ENCODE data around the gene CRYGB. TPM values are rescaled to one million over a fixed set of nuclear protein-coding genes. Genes with fewer than 3 reads are reported as not detected.
A peak's percentile ranks its signal among the peaks of the same experiment; 100 is the strongest.

CRYGB gene
- total RNA-seq, 1 experiment from 2014 or later = 0.87 TPM

DNA sequence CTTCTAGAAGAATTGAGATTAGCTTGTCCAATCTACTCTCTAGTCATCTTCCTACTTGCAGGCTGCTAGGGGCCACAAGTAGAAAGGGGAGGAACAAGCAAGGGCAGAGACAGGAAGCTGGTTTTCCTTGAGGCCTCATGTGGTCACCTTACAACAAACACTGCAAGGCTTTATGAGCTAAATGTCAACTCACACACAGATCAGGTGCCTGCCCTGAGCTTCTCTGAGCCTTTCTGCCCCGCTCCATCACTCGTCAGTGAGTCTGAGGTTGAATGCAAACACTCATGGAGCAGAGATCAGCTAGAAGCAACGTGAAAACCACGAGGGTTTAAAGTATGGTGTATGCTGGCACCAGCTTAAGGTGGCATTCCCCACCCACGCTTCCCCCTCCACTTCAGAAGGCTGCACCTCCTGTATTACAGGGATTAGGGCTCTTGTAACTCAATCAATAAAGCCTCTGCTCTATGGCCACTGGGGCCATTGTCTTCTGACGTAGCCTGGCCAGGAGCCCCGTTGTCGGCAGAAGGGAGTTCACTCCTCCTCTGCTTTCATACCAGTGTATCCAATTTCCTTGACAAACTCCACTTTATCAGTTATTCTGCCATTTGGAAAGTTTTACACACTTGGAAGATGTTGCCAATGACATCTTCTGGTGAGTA lies 10.9 kb downstream of the CRYGB start:
- Mint-ChIP-seq H3K4me1 (peaks cover 8% of the 10 kb centered on the region), H3K9me3 (peaks cover 30% of the 10 kb centered on the region), H3K4me3 (no peak overlapping the region), H3K27ac (no peak overlapping the region), H3K27me3 (ENCODE audit: low read depth) (peaks cover 3% of the 10 kb centered on the region; the same call in 1 of the 2 replicates), H3K36me3 (peaks cover 29% of the 10 kb centered on the region)
- ChIA-PET CTCF (interaction anchor here (0.9 to 1.2 kb wide), 2 partner anchors 9 to 13 kb away, joined by 3 to 4 read pairs; no protein-coding TSS in a partner anchor), POLR2A (interaction anchor here (0.7 kb wide), 1 partner anchor 45 kb away, joined by 3 read pairs; no protein-coding TSS in a partner anchor)
- no peak for TF ChIP-seq TEAD4 (CRISPR knock-in tag; IDR thresholded peaks at IDR 0.05)
- 0 out of 2 replicates have a peak, but pooled peaks have one; percentile 13 for TF ChIP-seq GABPB1 (CRISPR knock-in tag; IDR thresholded peaks at IDR 0.05)
- TF ChIP-seq GTF2I (CRISPR knock-in tag; conservative IDR thresholded peaks at IDR 0.05) = no peak
- ATAC-seq (no peak), DNase-seq (ENCODE audit: low spot score) (no peak)

GRCh38 chr2:208130712-208131110 lies 15.2 kb downstream of the CRYGB start:
- peaks cover 7% of the 10 kb centered on the region for H3K9me3 Mint-ChIP-seq
- ChIA-PET CTCF (interaction anchor here (1.2 to 1.3 kb wide), 2 partner anchors 17 to 44 kb away, joined by 3 read pairs; no protein-coding TSS in a partner anchor), POLR2A (no interaction called here)
- H3K4me1 Mint-ChIP-seq = 0 out of 2 replicates have a peak, but pooled peaks cover 2% of the 10 kb centered on the region
- no peak for ATAC-seq
- no peaks in the 10 kb centered on the region for H3K27me3 Mint-ChIP-seq (ENCODE audit: low read depth)
- H3K27ac Mint-ChIP-seq = no peak overlapping the region
- TF ChIP-seq ATF1 (CRISPR knock-in tag; IDR thresholded peaks at IDR 0.05) (no peak), TEAD1 (CRISPR knock-in tag; IDR thresholded peaks at IDR 0.05) (no peak), ZNF138 (CRISPR knock-in tag; conservative IDR thresholded peaks at IDR 0.05) (no peak), JUN (CRISPR knock-in tag; IDR thresholded peaks at IDR 0.05) (no peak), PRRX2 (CRISPR knock-in tag; IDR thresholded peaks at IDR 0.05) (no peak), JAZF1 (CRISPR knock-in tag; IDR thresholded peaks at IDR 0.05) (no peak), ZNF671 (CRISPR knock-in tag; IDR thresholded peaks at IDR 0.05) (no peak), ZNF512 (CRISPR knock-in tag; IDR thresholded peaks at IDR 0.05; ENCODE audit: borderline replicate concordance) (no peak), TCF7 (CRISPR knock-in tag; IDR thresholded peaks at IDR 0.05; ENCODE audit: low read depth) (no peak)
- TF ChIP-seq, protein P1, sequence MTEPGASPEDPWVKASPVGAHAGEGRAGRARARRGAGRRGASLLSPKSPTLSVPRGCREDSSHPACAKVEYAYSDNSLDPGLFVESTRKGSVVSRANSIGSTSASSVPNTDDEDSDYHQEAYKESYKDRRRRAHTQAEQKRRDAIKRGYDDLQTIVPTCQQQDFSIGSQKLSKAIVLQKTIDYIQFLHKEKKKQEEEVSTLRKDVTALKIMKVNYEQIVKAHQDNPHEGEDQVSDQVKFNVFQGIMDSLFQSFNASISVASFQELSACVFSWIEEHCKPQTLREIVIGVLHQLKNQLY (CRISPR knock-in tag; IDR thresholded peaks at IDR 0.05) = no peak
- no peaks in the 10 kb centered on the region for H3K36me3 Mint-ChIP-seq
- no peak for DNase-seq (ENCODE audit: low spot score)
- no peak overlapping the region for H3K4me3 Mint-ChIP-seq

GRCh38 chr2:208129744-208130711 lies 15.9 kb downstream of the CRYGB start, which contains the start of gene CRYGC:
Gene CRYGC, minus strand, starts transcription at chr2:208129828. Its CDS starts 36 bp downstream, at chr2:208129792.
- ATAC-seq = peak; percentile 28; the same call in 1 of the 2 replicates
- no peaks in the 10 kb centered on the region for H3K36me3 Mint-ChIP-seq
- no peak for TF ChIP-seq CDX4 (CRISPR knock-in tag; IDR thresholded peaks at IDR 0.05; ENCODE audit: borderline replicate concordance)
- TF ChIP-seq TEAD1 (CRISPR knock-in tag; IDR thresholded peaks at IDR 0.05) = no peak
- TF ChIP-seq, protein P2, sequence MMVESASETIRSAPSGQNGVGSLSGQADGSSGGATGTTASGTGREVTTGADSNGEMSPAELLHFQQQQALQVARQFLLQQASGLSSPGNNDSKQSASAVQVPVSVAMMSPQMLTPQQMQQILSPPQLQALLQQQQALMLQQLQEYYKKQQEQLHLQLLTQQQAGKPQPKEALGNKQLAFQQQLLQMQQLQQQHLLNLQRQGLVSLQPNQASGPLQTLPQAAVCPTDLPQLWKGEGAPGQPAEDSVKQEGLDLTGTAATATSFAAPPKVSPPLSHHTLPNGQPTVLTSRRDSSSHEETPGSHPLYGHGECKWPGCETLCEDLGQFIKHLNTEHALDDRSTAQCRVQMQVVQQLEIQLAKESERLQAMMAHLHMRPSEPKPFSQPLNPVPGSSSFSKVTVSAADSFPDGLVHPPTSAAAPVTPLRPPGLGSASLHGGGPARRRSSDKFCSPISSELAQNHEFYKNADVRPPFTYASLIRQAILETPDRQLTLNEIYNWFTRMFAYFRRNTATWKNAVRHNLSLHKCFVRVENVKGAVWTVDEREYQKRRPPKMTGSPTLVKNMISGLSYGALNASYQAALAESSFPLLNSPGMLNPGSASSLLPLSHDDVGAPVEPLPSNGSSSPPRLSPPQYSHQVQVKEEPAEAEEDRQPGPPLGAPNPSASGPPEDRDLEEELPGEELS (CRISPR knock-in tag; IDR thresholded peaks at IDR 0.05) = no peak
- TF ChIP-seq, protein P3, sequence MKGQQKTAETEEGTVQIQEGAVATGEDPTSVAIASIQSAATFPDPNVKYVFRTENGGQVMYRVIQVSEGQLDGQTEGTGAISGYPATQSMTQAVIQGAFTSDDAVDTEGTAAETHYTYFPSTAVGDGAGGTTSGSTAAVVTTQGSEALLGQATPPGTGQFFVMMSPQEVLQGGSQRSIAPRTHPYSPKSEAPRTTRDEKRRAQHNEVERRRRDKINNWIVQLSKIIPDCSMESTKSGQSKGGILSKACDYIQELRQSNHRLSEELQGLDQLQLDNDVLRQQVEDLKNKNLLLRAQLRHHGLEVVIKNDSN (CRISPR knock-in tag; IDR thresholded peaks at IDR 0.05) = no peak
- TF ChIP-seq CBFB (CRISPR knock-in tag; IDR thresholded peaks at IDR 0.05; ENCODE audit: low read depth) = no peak
- TF ChIP-seq ZNF219 (CRISPR knock-in tag; IDR thresholded peaks at IDR 0.05; ENCODE audit: borderline replicate concordance) = no peak
- no peak for TF ChIP-seq SP1 (CRISPR knock-in tag; conservative IDR thresholded peaks at IDR 0.05)
- TF ChIP-seq ZNF138 (CRISPR knock-in tag; conservative IDR thresholded peaks at IDR 0.05) = no peak
- TF ChIP-seq OVOL2 (CRISPR knock-in tag; IDR thresholded peaks at IDR 0.05; ENCODE audit: borderline replicate concordance) = no peak
- TF ChIP-seq NR1H2 (CRISPR knock-in tag; IDR thresholded peaks at IDR 0.05) = no peak
- TF ChIP-seq ZNF396 (CRISPR knock-in tag; IDR thresholded peaks at IDR 0.05; ENCODE audit: borderline replicate concordance) = no peak
- no peak for TF ChIP-seq NR2C2 (CRISPR knock-in tag; IDR thresholded peaks at IDR 0.05)

More at GRCh38 chr2:208129744-208130711, 15.9 kb downstream of the CRYGB start, which contains the start of gene CRYGC:
- H3K9me3 Mint-ChIP-seq = peaks cover 7% of the 10 kb centered on the region
- H3K4me1 Mint-ChIP-seq = peaks cover 7% of the 10 kb centered on the region
- no peak within 1 kb of the TSS for H3K4me3 Mint-ChIP-seq
- no peak for DNase-seq (ENCODE audit: low spot score)
- CTCF ChIA-PET = interaction anchor here (1.2 to 1.3 kb wide), 2 partner anchors 18 to 45 kb away, joined by 3 read pairs; no protein-coding TSS in a partner anchor
- H3K27me3 Mint-ChIP-seq (ENCODE audit: low read depth) = no peaks in the 10 kb centered on the region; the same call in 1 of the 2 replicates
- POLR2A ChIA-PET = no interaction called here
- no peak within 1 kb of the TSS for H3K27ac Mint-ChIP-seq
